LNCAP (cell line): ENCODE measurements around the gene SLFN12L.

Experiments used
- TF ChIP-seq, protein P1 (sequence below): fragments of 450-650 bp; IDR thresholded peaks from 2 replicates; pipeline ENCODE4 v1.5.1; 2017; ENCODE audit warnings: mild to moderate bottlenecking

The SLFN12L gene

DNA sequence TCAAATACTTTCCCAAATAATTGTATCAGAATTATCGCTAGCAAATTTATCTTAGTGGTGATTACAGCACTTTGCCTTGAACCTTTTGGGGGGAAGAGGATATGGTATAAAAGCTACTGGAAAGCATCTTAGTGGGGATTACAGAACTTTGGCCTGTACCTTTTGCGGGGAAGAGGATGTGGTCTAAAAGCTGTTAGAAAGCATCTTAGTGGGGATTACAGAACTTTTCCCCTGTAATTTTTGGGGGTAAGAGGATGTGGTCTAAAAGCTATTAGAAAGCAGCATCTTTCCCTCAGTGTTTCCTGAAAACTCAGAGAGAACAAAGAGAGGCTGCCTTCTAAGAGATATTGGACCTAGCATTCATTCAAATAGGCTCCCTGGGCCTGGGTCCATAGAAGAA, 109.2 kb downstream of the SLFN12L start:
- TF ChIP-seq, protein P1, sequence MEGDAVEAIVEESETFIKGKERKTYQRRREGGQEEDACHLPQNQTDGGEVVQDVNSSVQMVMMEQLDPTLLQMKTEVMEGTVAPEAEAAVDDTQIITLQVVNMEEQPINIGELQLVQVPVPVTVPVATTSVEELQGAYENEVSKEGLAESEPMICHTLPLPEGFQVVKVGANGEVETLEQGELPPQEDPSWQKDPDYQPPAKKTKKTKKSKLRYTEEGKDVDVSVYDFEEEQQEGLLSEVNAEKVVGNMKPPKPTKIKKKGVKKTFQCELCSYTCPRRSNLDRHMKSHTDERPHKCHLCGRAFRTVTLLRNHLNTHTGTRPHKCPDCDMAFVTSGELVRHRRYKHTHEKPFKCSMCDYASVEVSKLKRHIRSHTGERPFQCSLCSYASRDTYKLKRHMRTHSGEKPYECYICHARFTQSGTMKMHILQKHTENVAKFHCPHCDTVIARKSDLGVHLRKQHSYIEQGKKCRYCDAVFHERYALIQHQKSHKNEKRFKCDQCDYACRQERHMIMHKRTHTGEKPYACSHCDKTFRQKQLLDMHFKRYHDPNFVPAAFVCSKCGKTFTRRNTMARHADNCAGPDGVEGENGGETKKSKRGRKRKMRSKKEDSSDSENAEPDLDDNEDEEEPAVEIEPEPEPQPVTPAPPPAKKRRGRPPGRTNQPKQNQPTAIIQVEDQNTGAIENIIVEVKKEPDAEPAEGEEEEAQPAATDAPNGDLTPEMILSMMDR = no peak

DNA sequence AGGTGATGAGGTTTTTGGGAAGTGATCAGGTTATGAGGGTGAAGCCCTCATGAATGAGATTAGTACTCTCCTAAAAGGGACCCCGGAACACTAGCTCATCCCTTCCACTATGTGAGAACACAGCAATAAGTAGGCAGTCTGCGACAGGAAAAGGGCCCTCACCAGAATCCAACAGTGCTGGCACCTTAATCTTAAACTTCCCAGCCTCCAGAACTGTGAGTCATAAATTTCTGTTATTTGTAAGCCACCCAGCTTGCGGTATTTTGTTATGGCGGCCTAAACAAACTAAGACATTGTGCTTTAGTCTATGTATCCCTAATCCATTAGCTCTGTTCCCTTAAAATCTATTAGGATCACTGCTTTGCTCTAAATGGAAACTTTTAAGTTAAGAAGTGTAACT, 113.7 kb downstream of the SLFN12L start:
- TF ChIP-seq, protein P1 = no peak
